Omental fat pad (tissue), 4 donors: ENCODE data around the gene DCPS. TPM values are rescaled to one million over a fixed set of nuclear protein-coding genes. Genes with fewer than 3 reads are reported as not detected.

Source experiments
- ATAC-seq: fragments of 150-250 bp; one replicate; pipeline ENCODE4 v1.9.1; 2016; ENCODE audit warnings: mild to moderate bottlenecking, moderate library complexity; ENCODE audit not compliant: low FRiP score
- DNase-seq: peaks from one replicate; pipeline ENCODE4 v3.0.0-alpha.2; 2019; ENCODE audit warnings: low spot score
- total RNA-seq, 4 donors: library from RNA; depleted of rRNA; stranded (reverse); fragments of >200 nt; gene quantifications; one replicate each; pipeline ENCODE4 v1.1.0, GENCODE V29; 2016
- TF ChIP-seq, protein P1 (sequence below), 3 donors: fragments of 450-650 bp; IDR thresholded peaks; one replicate each; pipeline ENCODE4 v1.5.1; 2016 to 2017; ENCODE audit warnings: antibody characterized with exemption in 3 of 3, mild to moderate bottlenecking in 3 of 3, moderate library complexity in 2 of 3

The DCPS gene
- total RNA-seq, 4 donors from 2014 or later, result 8.0 to 12.4 (median 9.9) TPM

GRCh38 chr11:126338346-126339055, 34.6 kb downstream of the DCPS start:
- ATAC-seq (no peak), DNase-seq (no peak)
- TF ChIP-seq, protein P1, sequence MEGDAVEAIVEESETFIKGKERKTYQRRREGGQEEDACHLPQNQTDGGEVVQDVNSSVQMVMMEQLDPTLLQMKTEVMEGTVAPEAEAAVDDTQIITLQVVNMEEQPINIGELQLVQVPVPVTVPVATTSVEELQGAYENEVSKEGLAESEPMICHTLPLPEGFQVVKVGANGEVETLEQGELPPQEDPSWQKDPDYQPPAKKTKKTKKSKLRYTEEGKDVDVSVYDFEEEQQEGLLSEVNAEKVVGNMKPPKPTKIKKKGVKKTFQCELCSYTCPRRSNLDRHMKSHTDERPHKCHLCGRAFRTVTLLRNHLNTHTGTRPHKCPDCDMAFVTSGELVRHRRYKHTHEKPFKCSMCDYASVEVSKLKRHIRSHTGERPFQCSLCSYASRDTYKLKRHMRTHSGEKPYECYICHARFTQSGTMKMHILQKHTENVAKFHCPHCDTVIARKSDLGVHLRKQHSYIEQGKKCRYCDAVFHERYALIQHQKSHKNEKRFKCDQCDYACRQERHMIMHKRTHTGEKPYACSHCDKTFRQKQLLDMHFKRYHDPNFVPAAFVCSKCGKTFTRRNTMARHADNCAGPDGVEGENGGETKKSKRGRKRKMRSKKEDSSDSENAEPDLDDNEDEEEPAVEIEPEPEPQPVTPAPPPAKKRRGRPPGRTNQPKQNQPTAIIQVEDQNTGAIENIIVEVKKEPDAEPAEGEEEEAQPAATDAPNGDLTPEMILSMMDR (IDR thresholded peaks at IDR 0.05), result no peak

- ATAC-seq (peak; percentile 21), DNase-seq (no peak)
Observed at GRCh38 chr11:126339073-126339862, 35.4 kb downstream of the DCPS start.

DNA sequence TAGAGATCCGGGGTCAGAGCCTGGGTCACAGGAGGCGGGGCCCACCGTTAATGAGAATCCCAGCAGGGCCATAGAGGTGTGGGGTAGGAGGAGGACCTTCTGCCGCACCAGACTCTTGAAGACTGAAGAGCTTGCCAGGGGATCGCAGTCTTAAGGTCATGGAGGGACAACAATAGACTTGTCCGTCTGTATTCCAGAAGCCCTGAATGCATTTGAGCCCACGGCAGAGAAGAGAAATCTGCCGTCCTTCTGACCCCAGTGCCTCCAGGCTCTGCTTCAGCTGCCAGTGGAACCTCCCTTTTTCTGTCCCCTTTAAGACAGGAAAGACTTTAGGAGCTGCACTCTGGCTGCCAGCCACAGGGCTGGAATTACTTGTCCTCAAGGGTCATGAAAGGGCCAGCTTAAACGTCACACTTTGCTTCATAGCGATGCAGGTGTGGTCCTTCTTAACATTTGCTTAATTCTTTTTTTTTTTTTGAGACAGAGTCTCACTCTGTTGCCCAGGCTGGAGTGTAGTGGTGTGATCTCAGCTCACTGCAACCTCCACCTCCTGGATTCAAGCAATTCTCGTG, 36.1 kb downstream of the DCPS start:
- TF ChIP-seq, protein P1 (IDR thresholded peaks at IDR 0.05), result no peak
- no peak for DNase-seq

More at GRCh38 chr11:126339073-126339862, 35.4 kb downstream of the DCPS start:
- TF ChIP-seq, protein P1 (IDR thresholded peaks at IDR 0.05), result no peak

GRCh38 chr11:126340960-126341606, 37.2 kb downstream of the DCPS start:
- no peak for ATAC-seq
- TF ChIP-seq, protein P1 (IDR thresholded peaks at IDR 0.05), result no peak
- DNase-seq, result no peak

More for the DNA sequence above, 36.1 kb downstream of the DCPS start:
- no peak for ATAC-seq

DNA sequence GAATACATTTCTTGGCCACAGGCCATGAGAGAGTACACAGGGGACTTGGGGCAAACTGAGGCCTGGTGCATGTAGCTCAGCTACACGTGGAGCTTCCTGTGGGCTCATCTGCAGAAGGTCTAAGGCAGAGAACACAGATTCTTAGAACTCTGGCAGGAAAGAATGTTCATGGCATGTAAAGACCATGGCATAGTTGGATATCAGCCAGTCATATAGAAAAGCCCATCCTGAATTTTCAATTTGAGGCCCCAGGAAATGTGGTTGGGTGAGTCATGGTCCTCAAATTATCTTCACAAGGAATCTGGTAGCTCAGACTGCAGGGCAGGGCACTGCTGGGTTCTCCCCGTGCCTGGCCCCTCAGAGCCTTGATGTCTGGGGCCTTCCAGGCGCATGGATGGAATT, 37.9 kb downstream of the DCPS start:
- TF ChIP-seq, protein P1 (IDR thresholded peaks at IDR 0.05), result no peak
- no peak for DNase-seq

DNA sequence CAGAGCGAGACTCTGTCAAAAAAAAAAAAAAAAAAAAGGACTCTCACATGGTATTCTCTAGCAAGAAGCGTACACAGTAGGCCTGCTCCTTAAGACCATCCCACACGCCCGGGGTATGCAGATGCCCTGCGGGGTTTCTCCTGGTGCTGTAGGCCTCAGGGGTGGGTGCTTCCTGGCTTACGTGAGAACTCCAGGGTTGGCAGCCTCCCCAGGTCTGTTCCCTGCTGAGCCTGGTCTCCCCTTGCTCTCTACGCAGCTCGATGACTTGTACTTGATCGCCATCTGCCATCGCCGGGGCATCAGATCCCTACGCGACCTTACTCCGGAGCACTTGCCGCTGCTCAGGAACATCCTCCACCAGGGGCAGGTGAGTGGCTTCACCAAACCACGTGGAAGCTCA, 39.2 kb downstream of the DCPS start:
- TF ChIP-seq, protein P1 (IDR thresholded peaks at IDR 0.05), result no peak
- DNase-seq (no peak), ATAC-seq (no peak)

More for the DNA sequence above, 37.9 kb downstream of the DCPS start:
- ATAC-seq, result no peak
